ENCODE results near the gene LAD1.

The LAD1 gene

DNA sequence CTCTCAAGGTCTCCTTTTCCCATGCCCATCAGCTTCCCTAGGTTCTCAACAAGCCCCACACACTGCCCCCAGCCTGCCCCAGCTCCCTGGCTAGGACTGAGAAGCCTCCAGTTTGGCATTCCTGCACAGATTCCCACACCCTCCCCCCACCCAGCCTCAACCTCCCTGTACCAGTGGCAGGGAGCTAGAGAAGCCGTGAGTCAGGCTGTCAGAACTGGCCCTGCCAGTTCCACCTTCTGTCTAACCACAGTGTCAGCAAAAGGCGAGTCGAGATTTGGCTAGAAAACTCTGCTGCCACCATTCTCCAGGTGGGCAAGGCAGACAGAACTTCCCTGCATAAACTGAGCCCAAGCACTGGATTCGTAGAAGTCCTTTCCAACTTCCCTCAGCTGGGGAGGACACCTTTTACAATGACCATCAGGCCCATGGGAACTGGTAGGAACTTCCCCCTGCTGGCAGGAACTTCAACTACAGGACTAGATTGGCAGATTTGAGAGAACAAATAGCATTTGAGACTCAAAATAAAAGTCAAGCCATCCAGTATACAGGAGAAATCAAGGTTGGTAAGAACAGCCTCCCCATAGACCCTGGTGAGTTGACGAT, 52.7 kb downstream of the LAD1 start:
- DNase-seq: no peak

DNA sequence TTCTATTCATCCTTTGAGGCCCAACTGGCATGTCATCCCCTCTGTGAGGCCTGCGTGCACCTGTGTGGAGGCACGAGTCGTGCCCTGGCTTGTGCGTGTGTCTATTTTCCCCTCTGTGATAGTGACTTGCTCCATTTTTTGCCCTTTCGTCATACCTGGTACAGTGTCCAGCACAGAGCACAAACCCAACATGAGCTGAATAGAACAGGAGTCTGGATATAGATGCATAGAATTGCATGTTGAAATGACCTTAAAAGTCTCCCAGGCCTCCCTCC, 54.1 kb downstream of the LAD1 start:
- DNase-seq: no peak

DNA sequence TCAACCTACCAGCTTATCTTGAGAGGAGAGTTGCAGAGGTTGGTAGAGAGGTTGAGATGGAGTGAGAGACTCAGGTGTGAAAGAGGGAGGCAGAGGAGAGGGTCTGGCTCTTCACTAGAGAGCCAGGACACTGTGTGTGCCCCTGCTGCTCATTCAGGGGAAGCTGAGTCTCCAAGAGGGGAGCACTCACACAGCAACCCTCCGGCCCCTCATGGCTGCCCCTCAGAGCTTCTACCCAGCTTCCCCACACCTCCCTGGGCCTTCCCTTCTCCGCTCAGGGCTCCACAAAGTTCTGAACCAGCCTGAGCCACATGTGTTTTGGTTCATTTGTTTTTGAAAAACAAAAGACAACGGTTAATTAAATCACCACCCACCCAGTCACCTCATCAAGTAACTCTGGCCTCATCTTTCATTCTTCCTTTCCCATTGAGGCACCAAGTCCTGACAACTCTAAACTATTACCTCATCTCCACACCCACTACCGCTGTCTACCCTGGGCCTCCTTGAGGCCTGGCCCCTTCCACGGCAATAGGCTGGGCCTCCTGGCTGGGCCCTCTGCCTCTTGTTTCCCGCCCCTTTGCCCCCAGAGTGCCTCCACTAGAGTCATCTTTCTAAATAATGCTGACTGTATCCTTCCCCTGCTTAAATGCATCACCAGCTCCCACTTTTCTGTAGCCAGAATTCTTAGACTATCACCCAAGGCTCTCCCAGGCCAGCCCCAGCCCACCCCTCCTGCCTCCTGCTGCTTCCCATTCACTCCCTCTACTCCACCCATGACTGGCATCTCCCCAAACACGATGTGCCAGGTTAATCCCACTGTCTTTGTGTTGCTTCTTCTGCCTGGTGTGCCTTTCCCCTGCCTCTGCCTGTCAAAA, 54.7 kb downstream of the LAD1 start:
- no peak for DNase-seq

DNA sequence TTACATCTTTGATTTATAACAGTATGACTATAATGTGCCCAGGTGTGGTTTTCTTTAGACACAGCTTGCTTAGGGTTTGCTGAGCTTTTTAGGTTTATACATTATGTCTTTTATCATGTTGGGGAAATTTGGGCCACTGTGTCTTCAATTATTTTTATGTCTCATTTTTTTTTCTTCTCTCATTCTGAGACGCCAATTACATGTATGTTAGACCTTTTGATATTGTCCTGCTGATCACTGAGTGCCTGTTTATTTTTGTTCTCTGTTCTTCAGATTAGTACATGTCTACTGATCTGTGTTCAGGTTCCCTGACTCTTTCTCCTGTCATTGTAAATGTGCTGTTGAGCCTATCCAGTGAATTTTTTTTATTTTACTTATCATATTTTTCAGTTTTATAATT, 57.7 kb downstream of the LAD1 start:
- DNase-seq: no peak

DNA sequence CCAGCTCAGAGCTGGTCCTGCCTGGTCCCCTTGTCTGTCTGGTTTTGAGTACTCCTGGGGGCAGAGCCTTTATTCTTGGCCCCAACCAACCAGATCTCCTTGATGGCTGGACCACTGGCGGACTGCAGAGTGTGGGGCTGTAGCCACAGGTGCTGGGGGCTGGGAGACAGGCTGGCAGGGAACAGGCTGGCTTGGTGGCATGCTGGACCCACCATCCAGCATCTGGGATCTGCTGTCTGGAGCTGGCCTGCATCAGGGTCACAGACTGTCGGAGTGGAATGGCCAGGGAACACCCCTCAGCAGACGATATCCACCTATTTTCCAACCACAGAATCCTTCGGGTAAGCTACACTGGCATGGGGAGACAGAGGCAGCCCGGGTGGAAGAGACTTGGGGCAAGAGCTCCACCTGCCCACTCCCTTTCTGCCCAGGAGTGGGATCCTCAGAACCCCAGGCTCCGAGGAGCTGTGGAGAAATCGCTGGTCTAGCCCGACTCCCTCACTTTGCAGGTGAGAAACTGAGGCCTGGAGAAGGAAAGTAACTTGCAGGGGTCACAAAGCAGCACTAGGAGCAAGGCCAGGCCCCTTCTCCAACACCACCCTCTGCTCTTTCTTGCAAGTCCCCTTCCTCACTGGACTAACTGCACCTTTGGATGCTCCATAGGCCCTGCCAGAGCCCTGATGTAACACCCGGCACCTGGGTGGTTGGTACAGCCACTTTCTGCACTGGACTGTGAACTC, 62.2 kb downstream of the LAD1 start:
- DNase-seq: no peak

DNA sequence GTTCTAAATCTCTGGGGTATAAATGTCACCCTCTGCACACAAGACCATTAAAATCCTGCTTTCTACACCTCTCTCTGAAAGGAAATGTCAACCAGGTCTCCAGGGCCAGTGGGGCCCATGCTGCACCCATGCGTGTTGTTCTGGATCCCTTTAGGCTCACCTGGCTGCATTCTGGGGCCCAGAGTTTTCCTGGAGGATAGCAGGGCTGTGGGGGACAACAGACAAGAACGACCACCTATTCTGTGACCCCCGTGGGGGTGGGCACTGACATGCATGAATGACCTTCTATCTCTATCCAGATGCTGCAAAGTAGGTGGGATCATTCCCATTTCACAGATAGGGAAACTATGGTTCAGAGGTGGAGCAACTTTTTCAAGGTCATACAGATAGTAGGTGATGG, 63.2 kb downstream of the LAD1 start:
- DNase-seq: no peak

DNA sequence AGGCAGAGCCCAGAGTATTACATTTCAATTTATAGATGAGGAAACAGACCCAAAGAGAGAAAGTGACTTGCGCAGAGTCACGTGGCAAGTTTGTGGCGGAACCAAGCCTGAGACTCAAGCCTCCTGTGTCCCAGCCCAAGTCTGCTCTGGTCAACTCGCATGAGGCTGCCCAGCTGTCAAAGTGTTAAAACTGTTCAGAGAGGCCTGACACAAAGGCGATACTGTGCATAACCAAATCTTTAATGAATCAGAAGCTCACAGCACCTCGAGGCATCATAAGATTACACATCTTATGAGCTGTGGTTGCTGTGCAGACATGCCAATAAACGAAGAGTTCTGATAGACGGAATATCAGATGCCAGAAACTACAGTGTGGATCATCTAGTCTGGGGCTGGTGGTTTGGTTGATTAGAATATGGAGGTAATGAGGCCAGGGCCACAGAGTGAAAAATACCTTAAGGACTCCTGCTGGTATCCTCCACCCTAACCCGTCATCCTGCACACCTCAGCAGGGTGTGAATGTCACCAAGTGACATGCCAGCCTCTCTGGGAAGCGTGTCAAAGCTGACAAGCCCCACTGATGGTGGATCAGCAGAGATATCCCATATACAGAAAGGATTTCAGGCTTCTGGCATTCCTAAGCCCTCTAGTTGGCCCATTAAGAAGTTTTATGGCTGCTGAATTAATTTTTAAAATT, 63.8 kb downstream of the LAD1 start:
- DNase-seq: no peak

DNA sequence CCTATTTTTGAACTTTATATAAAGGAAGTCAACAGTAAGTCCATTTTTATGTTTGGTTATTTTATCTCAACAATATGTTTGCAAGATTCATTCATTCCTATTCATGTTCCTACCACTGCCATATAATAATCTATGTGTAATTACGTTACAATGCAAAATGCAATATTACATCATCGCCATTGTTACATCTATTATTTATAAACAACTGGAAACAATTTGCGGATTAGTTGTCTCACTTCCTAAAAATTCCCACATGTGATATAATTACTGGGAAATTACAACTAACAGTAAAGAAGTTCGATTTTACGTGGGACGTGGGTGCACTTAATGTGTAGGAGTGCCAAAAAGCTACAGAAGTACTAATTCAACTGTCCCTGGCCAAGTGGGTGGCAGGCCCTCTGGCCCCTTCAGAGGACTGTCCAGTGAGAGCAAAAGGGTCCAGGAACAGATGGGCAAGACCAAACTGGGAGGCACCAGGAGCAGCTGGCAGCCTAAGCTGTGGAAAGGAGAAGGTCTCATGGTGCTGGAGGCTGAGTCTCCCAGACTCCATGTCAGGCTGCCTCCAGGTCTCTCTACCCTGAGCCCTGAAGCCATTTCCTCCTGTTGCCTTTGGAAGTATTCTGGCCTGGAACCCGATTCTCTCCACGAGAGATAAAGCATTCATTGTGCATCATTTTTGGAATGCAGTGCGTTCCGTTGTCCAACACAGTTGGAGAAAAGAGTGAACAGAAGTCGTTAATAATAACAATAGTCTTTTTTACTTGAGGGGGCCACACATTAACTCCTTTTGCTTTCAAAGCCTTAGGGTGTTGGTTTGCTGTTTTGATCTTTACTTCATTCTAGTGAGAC, 64.6 kb downstream of the LAD1 start:
- no peak for DNase-seq

DNA sequence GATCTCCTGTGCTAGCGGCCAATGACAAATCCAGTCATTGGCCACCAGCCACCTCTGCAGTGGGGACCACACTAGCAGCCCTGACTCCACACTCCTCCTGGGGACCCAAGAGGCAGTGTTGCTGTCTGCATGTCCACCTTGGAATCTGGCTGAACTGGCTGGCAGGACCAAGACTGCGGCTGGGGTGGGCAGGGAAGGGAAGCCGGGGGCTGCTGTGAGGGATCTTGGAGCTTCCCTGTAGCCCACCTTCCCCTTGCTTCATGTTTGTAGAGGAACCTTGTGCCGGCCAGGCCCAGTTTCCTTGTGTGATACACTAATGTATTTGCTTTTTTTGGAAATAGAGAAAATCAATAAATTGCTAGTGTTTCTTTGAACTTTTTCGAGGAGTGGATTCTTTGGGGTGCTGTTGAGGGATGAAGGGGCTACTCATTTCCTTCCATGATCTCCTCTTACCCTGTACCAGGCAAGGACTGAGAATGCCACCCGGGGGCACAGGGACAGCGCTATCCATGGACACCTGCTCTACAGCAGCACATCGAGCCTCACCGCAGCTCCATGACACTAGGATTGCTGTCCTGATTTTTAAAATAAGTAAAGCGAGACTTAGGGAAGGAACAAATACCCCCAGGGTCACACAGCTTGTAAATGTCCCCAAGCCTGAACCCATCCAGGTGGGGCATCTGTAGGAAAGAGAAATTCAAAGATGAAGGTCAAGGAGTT, 66.3 kb downstream of the LAD1 start:
- no peak for DNase-seq

DNA sequence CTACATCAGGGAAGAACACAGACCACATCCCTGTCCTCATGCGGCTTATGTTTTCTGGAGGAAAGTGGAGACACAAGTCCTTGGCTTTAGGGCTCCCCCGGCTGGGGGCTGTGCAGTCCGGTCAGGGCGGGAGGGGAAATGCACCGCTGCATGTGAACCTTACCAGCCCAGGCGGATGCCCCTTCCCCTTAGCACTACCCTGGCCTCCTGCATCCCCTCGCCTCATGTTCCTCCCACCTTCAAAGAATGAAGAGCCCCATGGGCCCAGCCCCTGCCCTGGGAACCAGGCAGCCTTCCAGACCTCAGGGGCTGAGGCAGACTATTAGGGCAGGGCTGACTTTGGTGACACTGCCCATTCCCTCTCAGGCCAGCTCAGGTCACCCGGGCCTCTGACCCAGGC, 67.1 kb downstream of the LAD1 start:
- no peak for DNase-seq

DNA sequence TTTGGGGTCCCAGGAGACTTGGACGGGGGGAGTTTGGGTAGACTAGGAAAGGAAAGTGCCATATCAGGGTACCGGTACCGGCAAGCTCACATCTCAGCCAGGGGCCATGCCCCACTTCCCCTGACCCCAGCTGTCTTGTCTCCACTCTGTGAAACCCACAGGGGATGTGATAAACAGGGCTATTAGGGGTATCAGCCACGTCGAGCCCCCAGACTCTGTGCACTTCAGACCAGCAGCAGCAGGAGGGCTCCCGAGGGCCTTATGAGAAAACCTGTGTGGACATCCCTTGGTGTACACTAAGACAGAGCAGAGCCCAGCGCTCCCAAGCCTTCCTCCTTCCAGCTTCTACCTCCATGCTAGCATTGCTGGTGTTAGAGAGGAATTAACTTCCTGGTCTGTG, 68.0 kb downstream of the LAD1 start:
- DNase-seq: no peak

All from NCI-H2171 treated with DMSO at 0.1 percent for 48 hours (cell line).